A549 (cell line): ENCODE measurements around the gene SERPIND1. TPM values are rescaled to one million over a fixed set of nuclear protein-coding genes. Genes with fewer than 3 reads are reported as not detected.

Source experiments
- ATAC-seq, 2 experiments: fragments of 200-7000 bp in 1 of 2; fragments of >200 bp in 1 of 2; cut with Nextera tagmentation in 1 of 2; cut with Tn5 transposase in 1 of 2; 3 replicates each; pipeline versions ENCODE4 v1.8.0 to v1.9.1; 2018 to 2020; ENCODE audit warnings: mild to moderate bottlenecking in 1 of 2, moderate library complexity in 1 of 2
- CTCF ChIA-PET: fragments of 300-600 bp; sonication (Branson Sonifier 250); formaldehyde crosslinking; extraction: SDS; loops from one replicate; lab custom pipeline; 2021; ENCODE audit warnings: antibody characterized with exemption, inconsistent platforms; lab: Yijun Ruan, JAX
- POLR2A ChIA-PET: fragments of 350-600 bp; formaldehyde crosslinking; extraction: SDS; loops from one replicate; lab custom pipeline; 2021; ENCODE audit warnings: antibody characterized with exemption, inconsistent platforms; lab: Yijun Ruan, JAX
- DNase-seq, 2 experiments: peaks; one replicate each; pipeline versions ENCODE4 v3.0.0 to v3.0.0-alpha.2; 2011 to 2016; ENCODE audit warnings: low read depth in 1 of 2, low spot score in 1 of 2
- FAIRE-seq: peaks from 2 replicates; lab custom pipeline; 2011; peaks lifted over from hg19 to GRCh38; lab: Jason Lieb, UNC
- H3K27ac ChIP-seq, 2 experiments: fragments of >200 bp; sonication (Bioruptor Twin); formaldehyde crosslinking; 3 replicates each; pipeline ENCODE4 v1.5.1; 2016 to 2017
- H3K4me1 ChIP-seq: fragments of >200 bp; sonication (Bioruptor Twin); formaldehyde crosslinking; 3 replicates; pipeline ENCODE4 v1.6.1; 2016
- H3K4me2 ChIP-seq: fragments of >200 bp; sonication (Bioruptor Twin); formaldehyde crosslinking; 3 replicates; pipeline ENCODE4 v1.6.1; 2016
- H3K4me3 ChIP-seq: fragments of >200 bp; sonication (Bioruptor Twin); formaldehyde crosslinking; 3 replicates; pipeline ENCODE4 v1.5.1; 2016
- H3K9me3 ChIP-seq: fragments of >200 bp; sonication (Bioruptor Twin); formaldehyde crosslinking; 3 replicates; pipeline ENCODE4 v1.6.1; 2016
- CBX2 ChIP-seq: fragments of 200-600 bp; sonication (generic); IDR thresholded peaks from 2 replicates; pipeline ENCODE4 v1.6.1; 2016; ENCODE audit warnings: low read depth, mild to moderate bottlenecking, borderline replicate concordance
- CEBPB ChIP-seq, 2 experiments: fragments of >200 bp in 1 of 2; sonication (Bioruptor Twin) in 1 of 2; formaldehyde crosslinking in 1 of 2; IDR thresholded peaks; 2 replicates each; pipeline ENCODE4 v1.6.1; 2012 to 2016
- EHMT2 ChIP-seq: fragments of 200-600 bp; sonication (generic); IDR thresholded peaks from 2 replicates; pipeline ENCODE4 v1.6.1; 2016; ENCODE audit warnings: antibody characterized with exemption, low read depth, mild to moderate bottlenecking, moderate library complexity
- EP300 ChIP-seq, 2 experiments: fragments of >200 bp; sonication (Bioruptor Twin); formaldehyde crosslinking; IDR thresholded peaks; 2 replicates in 1 of 2; 3 replicates in 1 of 2; pipeline ENCODE4 v1.6.1; 2016 to 2017
- FOSL2 ChIP-seq, 2 experiments: fragments of 450-650 bp in 1 of 2; fragments of >200 bp in 1 of 2; sonication (Bioruptor Twin) in 1 of 2; formaldehyde crosslinking; IDR thresholded peaks; 2 replicates each; pipeline versions ENCODE4 v1.5.0 to v1.6.1; 2016 to 2020; ENCODE audit warnings: mild to moderate bottlenecking in 1 of 2, moderate library complexity in 1 of 2
- FOXS1 ChIP-seq: fragments of 250-450 bp; sonication (Bioruptor Pico); IDR thresholded peaks from 2 replicates; pipeline ENCODE4 v1.5.0; 2020; ENCODE audit warnings: mild to moderate bottlenecking, moderate library complexity
- GATA3 ChIP-seq: IDR thresholded peaks from 2 replicates; pipeline ENCODE4 v1.6.1; 2012; ENCODE audit warnings: borderline replicate concordance
- HEYL ChIP-seq: fragments of 250-450 bp; sonication (Bioruptor Pico); IDR thresholded peaks from 2 replicates; pipeline ENCODE4 v1.8.0; 2021; ENCODE audit warnings: mild to moderate bottlenecking, moderate library complexity
- HOXA7 ChIP-seq: fragments of 250-450 bp; sonication (Bioruptor Pico); IDR thresholded peaks from 2 replicates; pipeline ENCODE4 v1.5.0; 2020; ENCODE audit warnings: mild to moderate bottlenecking, moderate library complexity
- HOXB13 ChIP-seq: fragments of 250-450 bp; sonication (Bioruptor Pico); IDR thresholded peaks from 2 replicates; pipeline ENCODE4 v1.5.0; 2020; ENCODE audit warnings: low read depth, mild to moderate bottlenecking, moderate library complexity
- HOXB5 ChIP-seq: fragments of 250-450 bp; sonication (Bioruptor Pico); IDR thresholded peaks from 2 replicates; pipeline ENCODE4 v1.5.0; 2020; ENCODE audit warnings: mild to moderate bottlenecking, moderate library complexity
- JUNB ChIP-seq: fragments of >200 bp; sonication (Bioruptor Twin); formaldehyde crosslinking; IDR thresholded peaks from 2 replicates; pipeline ENCODE4 v1.6.1; 2016
- KDM5A ChIP-seq: fragments of 200-600 bp; sonication (generic); IDR thresholded peaks from 2 replicates; pipeline ENCODE4 v1.6.1; 2016; ENCODE audit warnings: antibody characterized with exemption, mild to moderate bottlenecking
- MAFK ChIP-seq: fragments of 450-650 bp; IDR thresholded peaks from 2 replicates; pipeline ENCODE4 v1.6.1; 2014; ENCODE audit not compliant: partially characterized antibody
- NFE2L2 ChIP-seq: fragments of 150-350 bp; conservative IDR thresholded peaks from 2 replicates; pipeline ENCODE4 v1.6.1; 2014; ENCODE audit warnings: low read length
- POLR2AphosphoS2 ChIP-seq: conservative IDR thresholded peaks from 2 replicates; pipeline ENCODE4 v1.6.1; 2012; ENCODE audit warnings: low read length, improper control_type of control experiment, inconsistent platforms
- RFX5 ChIP-seq: fragments of 450-650 bp; IDR thresholded peaks from 2 replicates; pipeline ENCODE4 v1.7.1; 2014; ENCODE audit warnings: antibody characterized with exemption, mild to moderate bottlenecking, moderate library complexity
- RNF2 ChIP-seq: fragments of 200-600 bp; sonication (generic); IDR thresholded peaks from 2 replicates; pipeline ENCODE4 v1.6.1; 2016; ENCODE audit warnings: low read depth, mild to moderate bottlenecking, antibody characterized with exemption, moderate library complexity, borderline replicate concordance
- SREBF2 ChIP-seq: fragments of 450-650 bp; IDR thresholded peaks from 2 replicates; pipeline ENCODE4 v1.6.1; 2014; ENCODE audit warnings: mild to moderate bottlenecking, moderate library complexity
- ZC3H11A ChIP-seq: fragments of 450-650 bp; IDR thresholded peaks from 2 replicates; pipeline ENCODE4 v1.6.1; 2014; ENCODE audit warnings: antibody characterized with exemption, mild to moderate bottlenecking
- ZFP36 ChIP-seq: fragments of 450-650 bp; IDR thresholded peaks from 2 replicates; pipeline ENCODE4 v1.6.1; 2014; ENCODE audit warnings: borderline replicate concordance; ENCODE audit not compliant: partially characterized antibody
- ZSCAN20 ChIP-seq: fragments of 250-450 bp; sonication (Bioruptor Pico); IDR thresholded peaks from 2 replicates; pipeline ENCODE4 v1.8.0; 2022; ENCODE audit warnings: mild to moderate bottlenecking, moderate library complexity
- WGBS: methylation state at CpG from one replicate; pipeline ENCODE4 v1.1.6; 2017; ENCODE audit errors: missing lambda C conversion rate; 5-methylcytosine and 5-hydroxymethylcytosine counted together
- polyA plus RNA-seq, 4 experiments: library from polyadenylated mRNA; depleted of rRNA in 3 of 4; stranded (reverse); fragments of >200 nt; fragmentation: RNase III in 1 of 4; extraction: RNeasy Plus Mini Kit Qiagen cat#74134 plus additional on column Dnase treatment in 1 of 4; gene quantifications; 2 replicates in 3 of 4; 3 replicates in 1 of 4; pipeline ENCODE4 v1.2.3, GENCODE V29; 2011 to 2017
- TF ChIP-seq, protein P1 (sequence below): fragments of 200-600 bp; sonication (generic); IDR thresholded peaks from 2 replicates; pipeline ENCODE4 v1.6.1; 2016; ENCODE audit warnings: antibody characterized with exemption, mild to moderate bottlenecking, moderate library complexity
- TF ChIP-seq, protein P2 (sequence below): fragments of >200 bp; sonication (Bioruptor Twin); formaldehyde crosslinking; IDR thresholded peaks from 3 replicates; pipeline ENCODE4 v1.6.1; 2016
- TF ChIP-seq, protein P3 (sequence below): fragments of >200 bp; sonication (Bioruptor Twin); formaldehyde crosslinking; IDR thresholded peaks from 3 replicates; pipeline ENCODE4 v1.5.1; 2016

SERPIND1 gene
- polyA plus RNA-seq, 2 of the 4 experiments (the other 2 are of a cell fraction), result not detected

GRCh38 chr22:20829491-20830134, 55.7 kb downstream of the SERPIND1 start:
- ATAC-seq (no peak), FAIRE-seq (no peak), DNase-seq (no peak)
- Histone ChIP-seq H3K27ac (no peak overlapping the region), H3K9me3 (no peaks in the 10 kb centered on the region), H3K4me1 (no peaks in the 10 kb centered on the region), H3K4me3 (no peak overlapping the region), H3K4me2 (no peak overlapping the region)
- POLR2A ChIA-PET, result no interaction called here
- CTCF ChIA-PET, result interaction anchor here (0.6 kb wide), 1 partner anchor 125 kb away, joined by 3 read pairs; no protein-coding TSS in a partner anchor
- WGBS, result 95% methylated on average over 3 of the region's 3 CpGs
- TF ChIP-seq CEBPB (IDR thresholded peaks at IDR 0.05), result no peak
- no peak for TF ChIP-seq GATA3
- no peak for TF ChIP-seq RNF2
- no peak for TF ChIP-seq POLR2AphosphoS2
- TF ChIP-seq RFX5, result no peak
- TF ChIP-seq JUNB, result no peak
- no peak for TF ChIP-seq KDM5A
- no peak for TF ChIP-seq ZFP36
- no peak for TF ChIP-seq EP300 (IDR thresholded peaks at IDR 0.05)
- TF ChIP-seq, protein P1, sequence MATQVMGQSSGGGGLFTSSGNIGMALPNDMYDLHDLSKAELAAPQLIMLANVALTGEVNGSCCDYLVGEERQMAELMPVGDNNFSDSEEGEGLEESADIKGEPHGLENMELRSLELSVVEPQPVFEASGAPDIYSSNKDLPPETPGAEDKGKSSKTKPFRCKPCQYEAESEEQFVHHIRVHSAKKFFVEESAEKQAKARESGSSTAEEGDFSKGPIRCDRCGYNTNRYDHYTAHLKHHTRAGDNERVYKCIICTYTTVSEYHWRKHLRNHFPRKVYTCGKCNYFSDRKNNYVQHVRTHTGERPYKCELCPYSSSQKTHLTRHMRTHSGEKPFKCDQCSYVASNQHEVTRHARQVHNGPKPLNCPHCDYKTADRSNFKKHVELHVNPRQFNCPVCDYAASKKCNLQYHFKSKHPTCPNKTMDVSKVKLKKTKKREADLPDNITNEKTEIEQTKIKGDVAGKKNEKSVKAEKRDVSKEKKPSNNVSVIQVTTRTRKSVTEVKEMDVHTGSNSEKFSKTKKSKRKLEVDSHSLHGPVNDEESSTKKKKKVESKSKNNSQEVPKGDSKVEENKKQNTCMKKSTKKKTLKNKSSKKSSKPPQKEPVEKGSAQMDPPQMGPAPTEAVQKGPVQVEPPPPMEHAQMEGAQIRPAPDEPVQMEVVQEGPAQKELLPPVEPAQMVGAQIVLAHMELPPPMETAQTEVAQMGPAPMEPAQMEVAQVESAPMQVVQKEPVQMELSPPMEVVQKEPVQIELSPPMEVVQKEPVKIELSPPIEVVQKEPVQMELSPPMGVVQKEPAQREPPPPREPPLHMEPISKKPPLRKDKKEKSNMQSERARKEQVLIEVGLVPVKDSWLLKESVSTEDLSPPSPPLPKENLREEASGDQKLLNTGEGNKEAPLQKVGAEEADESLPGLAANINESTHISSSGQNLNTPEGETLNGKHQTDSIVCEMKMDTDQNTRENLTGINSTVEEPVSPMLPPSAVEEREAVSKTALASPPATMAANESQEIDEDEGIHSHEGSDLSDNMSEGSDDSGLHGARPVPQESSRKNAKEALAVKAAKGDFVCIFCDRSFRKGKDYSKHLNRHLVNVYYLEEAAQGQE, result no peak
- TF ChIP-seq FOXS1 (CRISPR knock-in tag), result no peak
- TF ChIP-seq FOSL2 (IDR thresholded peaks at IDR 0.05), result no peak
- no peak for TF ChIP-seq FOSL2 (CRISPR knock-in tag; IDR thresholded peaks at IDR 0.05)
- TF ChIP-seq HOXB5 (CRISPR knock-in tag), result no peak
- TF ChIP-seq ZSCAN20 (CRISPR knock-in tag), result no peak
- no peak for TF ChIP-seq MAFK
- TF ChIP-seq, protein P2, sequence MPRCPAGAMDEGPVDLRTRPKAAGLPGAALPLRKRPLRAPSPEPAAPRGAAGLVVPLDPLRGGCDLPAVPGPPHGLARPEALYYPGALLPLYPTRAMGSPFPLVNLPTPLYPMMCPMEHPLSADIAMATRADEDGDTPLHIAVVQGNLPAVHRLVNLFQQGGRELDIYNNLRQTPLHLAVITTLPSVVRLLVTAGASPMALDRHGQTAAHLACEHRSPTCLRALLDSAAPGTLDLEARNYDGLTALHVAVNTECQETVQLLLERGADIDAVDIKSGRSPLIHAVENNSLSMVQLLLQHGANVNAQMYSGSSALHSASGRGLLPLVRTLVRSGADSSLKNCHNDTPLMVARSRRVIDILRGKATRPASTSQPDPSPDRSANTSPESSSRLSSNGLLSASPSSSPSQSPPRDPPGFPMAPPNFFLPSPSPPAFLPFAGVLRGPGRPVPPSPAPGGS, result no peak
- TF ChIP-seq HEYL (CRISPR knock-in tag), result no peak
- TF ChIP-seq, protein P3, sequence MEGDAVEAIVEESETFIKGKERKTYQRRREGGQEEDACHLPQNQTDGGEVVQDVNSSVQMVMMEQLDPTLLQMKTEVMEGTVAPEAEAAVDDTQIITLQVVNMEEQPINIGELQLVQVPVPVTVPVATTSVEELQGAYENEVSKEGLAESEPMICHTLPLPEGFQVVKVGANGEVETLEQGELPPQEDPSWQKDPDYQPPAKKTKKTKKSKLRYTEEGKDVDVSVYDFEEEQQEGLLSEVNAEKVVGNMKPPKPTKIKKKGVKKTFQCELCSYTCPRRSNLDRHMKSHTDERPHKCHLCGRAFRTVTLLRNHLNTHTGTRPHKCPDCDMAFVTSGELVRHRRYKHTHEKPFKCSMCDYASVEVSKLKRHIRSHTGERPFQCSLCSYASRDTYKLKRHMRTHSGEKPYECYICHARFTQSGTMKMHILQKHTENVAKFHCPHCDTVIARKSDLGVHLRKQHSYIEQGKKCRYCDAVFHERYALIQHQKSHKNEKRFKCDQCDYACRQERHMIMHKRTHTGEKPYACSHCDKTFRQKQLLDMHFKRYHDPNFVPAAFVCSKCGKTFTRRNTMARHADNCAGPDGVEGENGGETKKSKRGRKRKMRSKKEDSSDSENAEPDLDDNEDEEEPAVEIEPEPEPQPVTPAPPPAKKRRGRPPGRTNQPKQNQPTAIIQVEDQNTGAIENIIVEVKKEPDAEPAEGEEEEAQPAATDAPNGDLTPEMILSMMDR, result no peak

GRCh38 chr22:20833225-20833665, 59.3 kb downstream of the SERPIND1 start:
- ATAC-seq, result no peak
- TF ChIP-seq HOXB13 (CRISPR knock-in tag) (no peak), RFX5 (no peak), HOXB5 (CRISPR knock-in tag) (no peak), EHMT2 (no peak), NFE2L2 (no peak), POLR2AphosphoS2 (no peak), ZC3H11A (no peak), CBX2 (no peak), CEBPB (IDR thresholded peaks at IDR 0.05) (no peak), HOXA7 (CRISPR knock-in tag) (no peak), SREBF2 (no peak)
- TF ChIP-seq, protein P2, result no peak
- TF ChIP-seq, protein P1, result no peak
- POLR2A ChIA-PET, result no interaction called here
- H3K9me3 ChIP-seq, result no peaks in the 10 kb centered on the region
- H3K27ac ChIP-seq, result no peak overlapping the region
- 96% methylated on average over 4 of the region's 6 CpGs for WGBS
- DNase-seq, result no peak
- no peaks in the 10 kb centered on the region for H3K4me1 ChIP-seq
- FAIRE-seq, result no peak
- no peak overlapping the region for H3K4me2 ChIP-seq
- CTCF ChIA-PET, result interaction anchor here (0.9 to 1.1 kb wide), 2 partner anchors 12 to 13 kb away, joined by 3 read pairs; no protein-coding TSS in a partner anchor
- no peak overlapping the region for H3K4me3 ChIP-seq
